ENCODE measurements around the gene CSK.

CSK gene

GRCh38 chr15:74820056-74820455 is 38.2 kb downstream of the CSK start:
- H3K9ac ChIP-seq (ENCODE audit: low read depth, low read length): no peak overlapping the region
- no peak for ATAC-seq (ENCODE audit: insufficient read depth, low read depth)
- TF ChIP-seq CTCF (IDR thresholded peaks at IDR 0.05; ENCODE audit: borderline replicate concordance, extremely low read depth, low read length, poor library complexity, severe bottlenecking) (no peak), EZH2 (IDR thresholded peaks at IDR 0.05; ENCODE audit: borderline replicate concordance, low read depth, low read length, severe bottlenecking) (no peak)
- no peak for DNase-seq
- no peaks in the 10 kb centered on the region for H3K79me2 ChIP-seq (ENCODE audit: insufficient read depth, low read length)
- no peaks in the 10 kb centered on the region for H3K4me1 ChIP-seq (ENCODE audit: insufficient read depth, low read length)
- H3K36me3 ChIP-seq (ENCODE audit: insufficient read depth, low read length): no peaks in the 10 kb centered on the region
- no peak overlapping the region for H3K27ac ChIP-seq (ENCODE audit: low read length)
- no peak overlapping the region for H3K4me2 ChIP-seq (ENCODE audit: insufficient read depth, low read length)
- H2AFZ ChIP-seq (ENCODE audit: low read depth, low read length): no peak overlapping the region
- peaks cover 8% of the 10 kb centered on the region for H3K27me3 ChIP-seq (ENCODE audit: insufficient read depth, low read length, poor library complexity)
- no peaks in the 10 kb centered on the region; the same call in 1 of the 2 replicates for H4K20me1 ChIP-seq (ENCODE audit: insufficient read depth, low read length)
- H3K4me3 ChIP-seq (ENCODE audit: low read depth in 1 of 2, low read length in 2 of 2): no peak overlapping the region
- no peaks in the 10 kb centered on the region for H3K9me3 ChIP-seq (ENCODE audit: insufficient read depth, low read length, severe bottlenecking)

DNA sequence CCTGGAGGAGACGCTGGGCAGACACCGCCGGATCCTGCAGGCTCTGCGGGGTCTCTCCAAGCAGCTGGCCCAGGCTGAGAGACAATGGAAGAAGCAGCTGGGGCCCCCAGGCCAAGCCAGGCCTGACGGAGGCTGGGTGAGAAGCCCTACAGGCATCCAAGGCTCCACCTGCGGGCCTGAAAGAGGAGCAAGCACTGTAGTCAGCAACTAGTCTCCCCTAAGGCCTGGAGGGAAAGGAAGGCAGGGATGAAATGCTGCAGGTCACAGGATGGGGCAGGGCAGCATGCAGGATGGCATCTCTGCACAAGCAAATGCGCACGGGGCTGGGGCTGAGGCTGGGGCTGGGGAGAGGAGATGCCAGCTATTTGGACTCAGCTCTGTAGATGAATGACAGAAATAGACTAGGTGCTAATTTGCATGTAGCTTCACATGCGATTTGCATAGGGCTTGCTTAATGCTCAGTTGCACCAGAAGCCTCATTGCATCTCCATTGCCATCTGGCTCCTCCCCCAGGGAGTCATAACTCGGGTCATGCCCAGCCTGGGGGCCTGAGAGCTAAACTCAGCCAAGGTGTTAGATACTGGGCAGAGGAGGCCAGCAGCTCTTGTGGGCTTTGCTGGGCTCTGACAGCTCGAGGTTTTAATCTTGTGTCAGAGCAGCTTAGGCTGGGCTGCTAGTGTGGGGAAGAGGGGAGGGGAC is 39.4 kb downstream of the CSK start:
- Histone ChIP-seq H3K36me3 (ENCODE audit: insufficient read depth, low read length) (no peaks in the 10 kb centered on the region), H3K27me3 (ENCODE audit: insufficient read depth, low read length, poor library complexity) (peaks cover 8% of the 10 kb centered on the region), H3K9ac (ENCODE audit: low read depth, low read length) (no peak overlapping the region), H3K4me1 (ENCODE audit: insufficient read depth, low read length) (peaks cover 2% of the 10 kb centered on the region; the same call in 1 of the 2 replicates), H4K20me1 (ENCODE audit: insufficient read depth, low read length) (peaks cover 5% of the 10 kb centered on the region), H3K4me3 (ENCODE audit: low read depth in 1 of 2, low read length in 2 of 2) (no peak overlapping the region), H3K79me2 (ENCODE audit: insufficient read depth, low read length) (no peaks in the 10 kb centered on the region), H3K4me2 (ENCODE audit: insufficient read depth, low read length) (no peak overlapping the region), H2AFZ (ENCODE audit: low read depth, low read length) (no peak overlapping the region), H3K27ac (ENCODE audit: low read length) (no peak overlapping the region), H3K9me3 (ENCODE audit: insufficient read depth, low read length, severe bottlenecking) (no peaks in the 10 kb centered on the region)
- TF ChIP-seq EZH2 (IDR thresholded peaks at IDR 0.05; ENCODE audit: borderline replicate concordance, low read depth, low read length, severe bottlenecking): no peak
- TF ChIP-seq CTCF (IDR thresholded peaks at IDR 0.05; ENCODE audit: borderline replicate concordance, extremely low read depth, low read length, poor library complexity, severe bottlenecking): no peak
- DNase-seq: no peak
- no peak for ATAC-seq (ENCODE audit: insufficient read depth, low read depth)

DNA sequence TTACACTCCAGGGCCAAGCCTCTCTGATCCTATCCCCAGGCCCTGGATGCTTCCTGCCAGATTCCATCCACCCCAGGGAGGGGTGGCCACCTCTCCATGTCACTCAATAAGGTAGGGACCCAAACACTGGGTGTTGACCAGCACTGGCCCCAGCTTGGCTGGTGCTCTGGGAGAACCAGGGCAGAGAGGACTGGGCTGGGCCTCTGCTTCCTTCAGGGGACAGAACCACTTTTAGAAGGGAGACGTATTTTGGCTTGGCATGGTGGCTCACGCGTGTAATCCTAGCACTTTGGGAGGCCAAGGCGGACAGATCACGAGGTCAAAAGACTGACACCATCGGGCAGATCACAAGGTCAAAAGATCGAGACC is 39.9 kb downstream of the CSK start:
- no peak for TF ChIP-seq EZH2 (IDR thresholded peaks at IDR 0.05; ENCODE audit: borderline replicate concordance, low read depth, low read length, severe bottlenecking)
- TF ChIP-seq CTCF (IDR thresholded peaks at IDR 0.05; ENCODE audit: borderline replicate concordance, extremely low read depth, low read length, poor library complexity, severe bottlenecking): no peak
- H3K4me2 ChIP-seq (ENCODE audit: insufficient read depth, low read length): no peak overlapping the region
- no peaks in the 10 kb centered on the region for H3K79me2 ChIP-seq (ENCODE audit: insufficient read depth, low read length)
- H3K4me1 ChIP-seq (ENCODE audit: insufficient read depth, low read length): peaks cover 3% of the 10 kb centered on the region; the same call in 1 of the 2 replicates
- H3K9me3 ChIP-seq (ENCODE audit: insufficient read depth, low read length, severe bottlenecking): no peaks in the 10 kb centered on the region
- H3K9ac ChIP-seq (ENCODE audit: low read depth, low read length): no peak overlapping the region
- no peak overlapping the region for H3K4me3 ChIP-seq (ENCODE audit: low read depth in 1 of 2, low read length in 2 of 2)
- H3K27me3 ChIP-seq (ENCODE audit: insufficient read depth, low read length, poor library complexity): peaks cover 8% of the 10 kb centered on the region
- H2AFZ ChIP-seq (ENCODE audit: low read depth, low read length): no peak overlapping the region
- H3K27ac ChIP-seq (ENCODE audit: low read length): no peak overlapping the region
- ATAC-seq (ENCODE audit: insufficient read depth, low read depth) (no peak), DNase-seq (no peak)
- H4K20me1 ChIP-seq (ENCODE audit: insufficient read depth, low read length): peaks cover 5% of the 10 kb centered on the region
- no peaks in the 10 kb centered on the region for H3K36me3 ChIP-seq (ENCODE audit: insufficient read depth, low read length)

All from DND-41 (cell line).